Skeletal muscle tissue (tissue), 4 donors: Measurements from ENCODE around the gene ANKH. TPM values are rescaled to one million over a fixed set of nuclear protein-coding genes. Genes with fewer than 3 reads are reported as not detected.

Experiments used
- H3K27ac ChIP-seq: one replicate; pipeline ENCODE4 v1.7.0; 2013; ENCODE audit warnings: mild to moderate bottlenecking, low read depth, low read length, inconsistent platforms
- H3K27me3 ChIP-seq, 3 donors: one replicate each; pipeline ENCODE4 v1.7.0; 2013; ENCODE audit warnings: low read length in 3 of 3; ENCODE audit not compliant: control insufficient read depth in 3 of 3, insufficient read depth in 3 of 3
- H3K36me3 ChIP-seq, 3 donors: one replicate each; pipeline ENCODE4 v1.7.0; 2013; ENCODE audit warnings: low read length in 3 of 3; ENCODE audit not compliant: control insufficient read depth in 3 of 3, insufficient read depth in 3 of 3
- H3K4me1 ChIP-seq, 3 donors: one replicate each; pipeline ENCODE4 v1.7.0; 2013; ENCODE audit warnings: low read length in 3 of 3, mild to moderate bottlenecking in 3 of 3; ENCODE audit not compliant: control insufficient read depth in 3 of 3, insufficient read depth in 3 of 3
- H3K4me3 ChIP-seq, 3 donors: one replicate each; pipeline ENCODE4 v1.7.0; 2013; ENCODE audit warnings: low read length in 3 of 3
- H3K9ac ChIP-seq, 3 donors: one replicate each; pipeline ENCODE4 v1.7.0; 2013; ENCODE audit warnings: low read length in 3 of 3, mild to moderate bottlenecking in 3 of 3, moderate library complexity in 2 of 3, low read depth in 1 of 3
- H3K9me3 ChIP-seq, 3 donors: one replicate each; pipeline ENCODE4 v1.7.0; 2013; ENCODE audit warnings: low read length in 3 of 3; ENCODE audit not compliant: control insufficient read depth in 3 of 3
- total RNA-seq: library from RNA; depleted of rRNA; stranded (reverse); fragments of >200 nt; gene quantifications from one replicate; pipeline ENCODE4 v1.2.3, GENCODE V29; 2014
- donor health status: Osteomylitis.

Gene ANKH
- total RNA-seq, 1 donor from 2014 or later: 13.0 TPM

GRCh38 chr5:14695152-14695551 is 176.4 kb downstream of the ANKH start:
- H3K9ac ChIP-seq: no peak overlapping the region
- H3K4me3 ChIP-seq: no peak overlapping the region
- H3K9me3 ChIP-seq: peaks cover 0 to 4% (median 0%) of the 10 kb centered on the region in 3 donors
- no peaks in the 10 kb centered on the region for H3K4me1 ChIP-seq
- H3K36me3 ChIP-seq: peaks cover 28 to 39% (median 37%) of the 10 kb centered on the region in 3 donors
- H3K27me3 ChIP-seq: no peaks in the 10 kb centered on the region
- no peak overlapping the region for H3K27ac ChIP-seq

GRCh38 chr5:14693070-14693469 is 178.5 kb downstream of the ANKH start:
- peaks cover 0 to 6% (median 0%) of the 10 kb centered on the region in 3 donors for H3K9me3 ChIP-seq
- no peak overlapping the region for H3K4me3 ChIP-seq
- H3K27me3 ChIP-seq: no peaks in the 10 kb centered on the region
- H3K27ac ChIP-seq: no peak overlapping the region
- H3K36me3 ChIP-seq: peaks cover 37 to 54% (median 45%) of the 10 kb centered on the region in 3 donors
- no peaks in the 10 kb centered on the region for H3K4me1 ChIP-seq
- no peak overlapping the region for H3K9ac ChIP-seq

DNA sequence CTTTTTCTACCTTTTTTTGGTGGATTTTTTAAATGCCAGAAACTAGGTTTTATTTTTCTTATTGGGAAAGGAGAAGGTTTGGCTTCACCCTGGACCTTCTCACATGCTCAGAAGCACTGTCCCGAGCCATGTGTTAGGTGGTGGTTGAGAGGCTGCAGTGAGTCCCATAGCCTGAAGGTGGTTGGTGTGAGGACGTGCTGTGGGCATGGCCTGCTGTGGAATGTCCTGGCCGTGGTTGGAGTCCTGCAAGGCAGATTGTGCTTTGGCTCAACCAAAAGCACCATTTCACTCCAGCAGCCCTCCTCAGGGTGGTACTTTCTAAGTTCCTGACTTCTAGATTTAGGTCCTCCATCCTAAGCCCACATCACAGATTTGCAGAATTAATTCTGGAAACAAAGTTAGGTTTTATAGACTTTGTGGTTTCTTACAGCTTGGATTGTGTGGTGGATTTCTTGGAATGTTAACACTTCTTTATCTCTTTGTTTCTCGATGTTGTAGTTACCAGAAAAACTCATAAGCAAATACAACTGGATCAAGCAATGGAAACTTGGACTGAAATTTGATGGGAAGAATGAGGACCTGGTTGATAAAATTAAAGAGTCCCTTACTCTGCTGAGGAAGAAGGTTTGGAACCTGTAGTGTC is 184.4 kb downstream of the ANKH start:
- Histone ChIP-seq H3K27me3 (no peaks in the 10 kb centered on the region), H3K4me3 (no peak overlapping the region), H3K36me3 (peaks cover 23 to 48% (median 30%) of the 10 kb centered on the region in 3 donors), H3K9me3 (peaks cover 0 to 6% (median 0%) of the 10 kb centered on the region in 3 donors), H3K4me1 (peaks cover 18 to 27% (median 20%) of the 10 kb centered on the region in 3 donors), H3K27ac (no peak overlapping the region), H3K9ac (peak overlapping the region in 1 of 3 donors; percentile 33)

GRCh38 chr5:14686517-14686916 is 185.1 kb downstream of the ANKH start:
- H3K9me3 ChIP-seq: peaks cover 0 to 6% (median 0%) of the 10 kb centered on the region in 3 donors
- H3K4me3 ChIP-seq: no peak overlapping the region
- peaks cover 18 to 27% (median 20%) of the 10 kb centered on the region in 3 donors for H3K4me1 ChIP-seq
- peaks cover 28 to 54% (median 36%) of the 10 kb centered on the region in 3 donors for H3K36me3 ChIP-seq
- H3K9ac ChIP-seq: no peak overlapping the region
- no peak overlapping the region for H3K27ac ChIP-seq
- no peaks in the 10 kb centered on the region for H3K27me3 ChIP-seq

DNA sequence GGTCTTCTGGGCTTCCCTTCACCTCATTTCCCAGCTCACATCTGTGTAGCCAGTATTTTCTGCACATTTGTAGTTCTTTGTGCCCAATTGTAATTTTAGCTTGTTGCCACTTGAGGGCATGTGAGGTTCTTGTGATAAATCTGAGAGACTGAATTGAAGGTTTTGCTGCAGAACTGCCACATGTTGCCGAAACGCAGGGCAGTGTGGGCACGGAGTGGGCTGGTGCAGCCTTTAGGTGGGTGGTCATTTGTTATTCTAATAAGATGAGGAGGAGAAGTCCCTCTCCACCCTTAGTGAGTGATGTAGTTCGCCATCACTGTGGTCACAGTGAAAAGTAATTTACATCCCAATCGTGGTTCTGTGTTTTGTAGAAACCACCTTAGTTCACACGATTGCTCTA is 185.8 kb downstream of the ANKH start:
- Histone ChIP-seq H3K9ac (no peak overlapping the region), H3K4me1 (peaks cover 18 to 27% (median 20%) of the 10 kb centered on the region in 3 donors), H3K4me3 (no peak overlapping the region), H3K36me3 (peaks cover 27 to 53% (median 39%) of the 10 kb centered on the region in 3 donors), H3K9me3 (peaks cover 0 to 6% (median 0%) of the 10 kb centered on the region in 3 donors), H3K27me3 (no peaks in the 10 kb centered on the region), H3K27ac (no peak overlapping the region)

- Histone ChIP-seq H3K9me3 (no peaks in the 10 kb centered on the region), H3K27ac (peak overlapping the region; percentile 5), H3K4me3 (no peak overlapping the region), H3K9ac (peak overlapping the region; percentile 16 to 53 (median 42)), H3K4me1 (peaks cover 18 to 27% (median 20%) of the 10 kb centered on the region in 3 donors), H3K36me3 (peaks cover 17 to 43% (median 36%) of the 10 kb centered on the region in 3 donors), H3K27me3 (no peaks in the 10 kb centered on the region)
Measured at GRCh38 chr5:14684757-14685156, 186.8 kb downstream of the ANKH start.

DNA sequence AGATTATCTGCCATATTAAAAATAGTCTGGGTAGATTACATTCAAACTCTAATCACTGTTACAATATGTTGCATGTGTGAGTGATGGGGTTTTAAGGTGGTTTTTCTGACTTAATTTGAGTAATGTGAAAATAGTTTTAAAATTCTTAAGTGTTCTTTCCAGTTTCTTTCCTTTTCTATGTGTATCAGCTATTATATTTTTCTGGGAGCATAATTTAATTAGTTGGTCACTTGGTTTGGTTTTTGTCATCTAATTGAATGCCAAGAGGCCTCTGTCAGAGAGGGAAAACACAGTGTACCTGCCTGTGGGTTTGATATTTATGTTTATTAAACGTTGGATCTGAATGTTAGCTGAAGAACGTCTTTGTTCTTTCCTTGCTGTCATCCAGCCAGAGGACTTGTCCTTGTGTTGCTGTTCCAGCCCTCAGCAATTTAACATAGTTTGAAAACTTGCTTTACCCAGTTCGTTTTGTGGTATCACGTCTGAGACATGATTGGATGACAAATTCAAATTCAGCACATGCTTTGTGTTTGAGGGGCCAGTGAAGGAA is 187.6 kb downstream of the ANKH start:
- no peak overlapping the region for H3K4me3 ChIP-seq
- H3K4me1 ChIP-seq: peaks cover 20 to 30% (median 22%) of the 10 kb centered on the region in 3 donors
- H3K9me3 ChIP-seq: no peaks in the 10 kb centered on the region
- H3K9ac ChIP-seq: peak overlapping the region in 1 of 3 donors; percentile 42
- H3K27me3 ChIP-seq: no peaks in the 10 kb centered on the region
- peaks cover 14 to 36% (median 30%) of the 10 kb centered on the region in 3 donors for H3K36me3 ChIP-seq
- peak overlapping the region; percentile 5 for H3K27ac ChIP-seq

- Histone ChIP-seq H3K27ac (no peak overlapping the region), H3K9me3 (no peaks in the 10 kb centered on the region), H3K9ac (peak overlapping the region in 1 of 3 donors; percentile 18), H3K27me3 (no peaks in the 10 kb centered on the region), H3K4me1 (peaks cover 24 to 37% (median 35%) of the 10 kb centered on the region in 3 donors), H3K4me3 (no peak overlapping the region), H3K36me3 (peaks cover 7 to 24% (median 21%) of the 10 kb centered on the region in 3 donors)
Measured at GRCh38 chr5:14681236-14681752, 190.3 kb downstream of the ANKH start.

GRCh38 chr5:14679595-14679994 is 192.0 kb downstream of the ANKH start:
- Histone ChIP-seq H3K27me3 (no peaks in the 10 kb centered on the region), H3K36me3 (peaks cover 7 to 23% (median 20%) of the 10 kb centered on the region in 3 donors), H3K9ac (no peak overlapping the region), H3K4me3 (no peak overlapping the region), H3K27ac (no peak overlapping the region), H3K9me3 (no peaks in the 10 kb centered on the region), H3K4me1 (peaks cover 20 to 31% (median 23%) of the 10 kb centered on the region in 3 donors)

DNA sequence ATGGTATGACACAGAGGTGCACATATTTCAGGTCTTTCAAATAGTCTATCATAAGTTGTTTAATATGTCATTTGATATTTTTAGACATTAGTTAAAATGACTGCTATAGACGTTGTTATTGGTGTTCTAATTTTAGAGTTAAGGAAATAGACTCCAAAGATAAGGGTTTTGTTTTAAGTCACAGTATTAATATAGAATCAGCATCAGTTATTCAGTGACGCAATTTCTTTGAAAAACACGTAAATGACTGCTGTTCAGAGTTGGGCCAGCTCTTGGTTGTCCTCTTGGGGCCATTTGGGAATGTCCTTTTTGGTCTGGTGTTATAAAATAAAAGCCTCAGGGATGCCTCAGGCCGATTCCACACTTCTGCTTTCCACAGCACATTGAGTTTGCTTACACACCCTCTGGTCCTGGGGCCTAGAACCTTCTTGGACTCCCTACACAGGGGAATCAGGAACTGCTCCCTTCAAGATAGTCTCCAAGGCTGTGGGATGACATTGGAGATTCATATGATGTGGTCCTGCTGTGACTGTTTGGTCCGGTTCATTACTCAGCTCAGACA is 192.7 kb downstream of the ANKH start:
- H3K27ac ChIP-seq: no peak overlapping the region
- H3K36me3 ChIP-seq: peaks cover 7 to 26% (median 16%) of the 10 kb centered on the region in 3 donors
- peaks cover 13 to 24% (median 15%) of the 10 kb centered on the region in 3 donors for H3K4me1 ChIP-seq
- H3K9me3 ChIP-seq: no peaks in the 10 kb centered on the region
- H3K4me3 ChIP-seq: no peak overlapping the region
- no peak overlapping the region for H3K9ac ChIP-seq
- no peaks in the 10 kb centered on the region for H3K27me3 ChIP-seq
